Nephron progenitor cell (in vitro differentiated cells): ENCODE measurements around the gene FLG2.

Experiments used
- DNase-seq: peaks from one replicate; pipeline ENCODE4 v3.0.0; 2021
- H3K27ac Mint-ChIP-seq: 2 replicates; pipeline ENCODE4 v1.8.0; 2021; ENCODE audit warnings: mild to moderate bottlenecking, moderate library complexity, mixed read lengths
- H3K27me3 Mint-ChIP-seq: 2 replicates; pipeline ENCODE4 v1.8.0; 2021; ENCODE audit warnings: mild to moderate bottlenecking, low read depth, mixed read lengths; ENCODE audit not compliant: poor library complexity
- H3K36me3 Mint-ChIP-seq: 2 replicates; pipeline ENCODE4 v1.8.0; 2021; ENCODE audit warnings: low read depth, mixed read lengths
- H3K4me1 Mint-ChIP-seq: 2 replicates; pipeline ENCODE4 v1.8.0; 2021; ENCODE audit warnings: mixed read lengths
- H3K4me3 Mint-ChIP-seq: 2 replicates; pipeline ENCODE4 v1.8.0; 2021; ENCODE audit warnings: mild to moderate bottlenecking, moderate library complexity, mixed read lengths
- H3K9me3 Mint-ChIP-seq: 2 replicates; pipeline ENCODE4 v1.8.0; 2021; ENCODE audit warnings: mild to moderate bottlenecking, moderate library complexity, mixed read lengths
- TF ChIP-seq, protein P1 (sequence below): fragments of 200-600 bp; sonication (generic); IDR thresholded peaks from 2 replicates; pipeline ENCODE4 v1.5.0; 2021; ENCODE audit warnings: antibody characterized with exemption

The FLG2 gene

GRCh38 chr1:152388889-152389288, 29.1 kb upstream of the FLG2 start:
- Mint-ChIP-seq H3K36me3 (no peaks in the 10 kb centered on the region), H3K27ac (no peak overlapping the region), H3K9me3 (peaks cover 81% of the 10 kb centered on the region), H3K4me1 (no peaks in the 10 kb centered on the region), H3K4me3 (no peak overlapping the region), H3K27me3 (peaks cover 2% of the 10 kb centered on the region)
- DNase-seq = no peak
- TF ChIP-seq, protein P1, sequence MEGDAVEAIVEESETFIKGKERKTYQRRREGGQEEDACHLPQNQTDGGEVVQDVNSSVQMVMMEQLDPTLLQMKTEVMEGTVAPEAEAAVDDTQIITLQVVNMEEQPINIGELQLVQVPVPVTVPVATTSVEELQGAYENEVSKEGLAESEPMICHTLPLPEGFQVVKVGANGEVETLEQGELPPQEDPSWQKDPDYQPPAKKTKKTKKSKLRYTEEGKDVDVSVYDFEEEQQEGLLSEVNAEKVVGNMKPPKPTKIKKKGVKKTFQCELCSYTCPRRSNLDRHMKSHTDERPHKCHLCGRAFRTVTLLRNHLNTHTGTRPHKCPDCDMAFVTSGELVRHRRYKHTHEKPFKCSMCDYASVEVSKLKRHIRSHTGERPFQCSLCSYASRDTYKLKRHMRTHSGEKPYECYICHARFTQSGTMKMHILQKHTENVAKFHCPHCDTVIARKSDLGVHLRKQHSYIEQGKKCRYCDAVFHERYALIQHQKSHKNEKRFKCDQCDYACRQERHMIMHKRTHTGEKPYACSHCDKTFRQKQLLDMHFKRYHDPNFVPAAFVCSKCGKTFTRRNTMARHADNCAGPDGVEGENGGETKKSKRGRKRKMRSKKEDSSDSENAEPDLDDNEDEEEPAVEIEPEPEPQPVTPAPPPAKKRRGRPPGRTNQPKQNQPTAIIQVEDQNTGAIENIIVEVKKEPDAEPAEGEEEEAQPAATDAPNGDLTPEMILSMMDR = no peak

GRCh38 chr1:152386940-152387339, 27.1 kb upstream of the FLG2 start:
- H3K4me3 Mint-ChIP-seq = no peak overlapping the region
- H3K9me3 Mint-ChIP-seq = peaks cover 80% of the 10 kb centered on the region
- TF ChIP-seq, protein P1 = no peak
- no peak overlapping the region for H3K27ac Mint-ChIP-seq
- no peaks in the 10 kb centered on the region for H3K27me3 Mint-ChIP-seq
- no peaks in the 10 kb centered on the region for H3K4me1 Mint-ChIP-seq
- H3K36me3 Mint-ChIP-seq = no peaks in the 10 kb centered on the region
- DNase-seq = no peak

DNA sequence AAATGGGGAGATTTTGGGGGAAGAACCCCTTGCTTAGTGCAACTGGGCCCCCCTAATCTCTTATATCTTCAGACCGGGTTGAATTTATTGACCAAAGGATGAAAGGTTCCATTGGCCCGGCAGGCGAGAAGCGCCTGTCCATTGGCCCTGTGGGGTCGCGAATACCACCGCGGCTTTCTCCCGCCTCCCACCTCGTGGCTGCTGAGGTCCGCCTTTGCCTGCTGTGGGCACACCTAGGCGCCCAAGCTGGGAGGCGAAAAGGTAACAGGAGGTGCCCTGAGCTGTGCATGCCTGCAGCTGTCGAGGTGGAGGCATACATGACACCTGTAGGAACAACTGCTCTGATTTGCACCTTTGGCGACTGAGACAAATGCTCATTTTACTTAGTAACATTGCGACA, 21.1 kb upstream of the FLG2 start:
- TF ChIP-seq, protein P1 = no peak
- H3K4me1 Mint-ChIP-seq = no peaks in the 10 kb centered on the region
- no peaks in the 10 kb centered on the region for H3K27me3 Mint-ChIP-seq
- no peaks in the 10 kb centered on the region for H3K36me3 Mint-ChIP-seq
- H3K27ac Mint-ChIP-seq = no peak overlapping the region
- peaks cover 86% of the 10 kb centered on the region for H3K9me3 Mint-ChIP-seq
- DNase-seq = no peak
- no peak overlapping the region for H3K4me3 Mint-ChIP-seq

DNA sequence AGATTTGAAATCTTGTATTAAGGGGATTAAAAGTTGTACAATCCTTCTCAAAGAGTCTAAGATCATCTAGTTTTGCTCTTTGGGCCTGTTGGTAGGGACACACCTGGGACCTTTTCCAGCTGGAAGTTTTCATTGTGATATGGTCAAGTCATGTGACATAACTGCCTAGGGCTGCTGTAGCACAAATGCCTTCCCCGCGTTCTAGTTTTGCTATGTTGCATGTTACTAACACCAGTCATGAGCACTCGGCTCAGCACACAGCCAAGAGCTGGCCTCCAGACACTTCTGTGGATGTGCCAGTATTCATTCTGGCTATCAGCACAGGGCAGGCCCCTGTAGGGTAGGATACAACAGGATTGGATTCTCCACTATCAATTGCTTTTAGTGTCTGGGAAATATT, 14.6 kb upstream of the FLG2 start:
- no peaks in the 10 kb centered on the region for H3K27me3 Mint-ChIP-seq
- H3K4me1 Mint-ChIP-seq = no peaks in the 10 kb centered on the region
- TF ChIP-seq, protein P1 = no peak
- H3K9me3 Mint-ChIP-seq = peaks cover 76% of the 10 kb centered on the region
- H3K36me3 Mint-ChIP-seq = no peaks in the 10 kb centered on the region
- no peak overlapping the region for H3K4me3 Mint-ChIP-seq
- H3K27ac Mint-ChIP-seq = no peak overlapping the region
- no peak for DNase-seq

DNA sequence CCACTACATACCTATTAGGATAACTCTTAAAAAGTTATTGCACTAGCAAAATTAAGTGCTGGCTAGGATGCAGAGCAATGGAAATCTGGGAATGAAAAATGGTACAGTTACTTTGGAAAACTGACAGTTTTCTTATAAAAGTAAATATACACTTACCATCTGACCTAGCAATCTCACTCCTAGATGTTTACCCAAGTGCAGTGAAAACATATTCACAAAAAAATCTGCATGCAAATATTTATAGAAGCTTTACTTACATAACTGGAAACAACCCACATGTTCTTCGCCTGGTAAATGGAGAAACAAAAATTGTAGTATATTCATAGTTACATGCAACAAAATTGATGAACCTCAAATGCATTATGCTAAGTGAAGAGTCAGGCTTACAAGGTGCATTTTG, 12.9 kb upstream of the FLG2 start:
- H3K4me3 Mint-ChIP-seq = no peak overlapping the region
- TF ChIP-seq, protein P1 = no peak
- H3K4me1 Mint-ChIP-seq = no peaks in the 10 kb centered on the region
- H3K27me3 Mint-ChIP-seq = no peaks in the 10 kb centered on the region
- no peak overlapping the region for H3K27ac Mint-ChIP-seq
- peaks cover 77% of the 10 kb centered on the region for H3K9me3 Mint-ChIP-seq
- DNase-seq = no peak
- H3K36me3 Mint-ChIP-seq = no peaks in the 10 kb centered on the region

GRCh38 chr1:152367436-152367835, 7.6 kb upstream of the FLG2 start:
- Mint-ChIP-seq H3K4me1 (no peaks in the 10 kb centered on the region), H3K27ac (no peak overlapping the region), H3K36me3 (no peaks in the 10 kb centered on the region), H3K9me3 (peaks cover 76% of the 10 kb centered on the region), H3K4me3 (no peak overlapping the region), H3K27me3 (no peaks in the 10 kb centered on the region)
- DNase-seq = no peak
- TF ChIP-seq, protein P1 = no peak
